ENCODE measurements around the gene RCL1.

RCL1 gene

DNA sequence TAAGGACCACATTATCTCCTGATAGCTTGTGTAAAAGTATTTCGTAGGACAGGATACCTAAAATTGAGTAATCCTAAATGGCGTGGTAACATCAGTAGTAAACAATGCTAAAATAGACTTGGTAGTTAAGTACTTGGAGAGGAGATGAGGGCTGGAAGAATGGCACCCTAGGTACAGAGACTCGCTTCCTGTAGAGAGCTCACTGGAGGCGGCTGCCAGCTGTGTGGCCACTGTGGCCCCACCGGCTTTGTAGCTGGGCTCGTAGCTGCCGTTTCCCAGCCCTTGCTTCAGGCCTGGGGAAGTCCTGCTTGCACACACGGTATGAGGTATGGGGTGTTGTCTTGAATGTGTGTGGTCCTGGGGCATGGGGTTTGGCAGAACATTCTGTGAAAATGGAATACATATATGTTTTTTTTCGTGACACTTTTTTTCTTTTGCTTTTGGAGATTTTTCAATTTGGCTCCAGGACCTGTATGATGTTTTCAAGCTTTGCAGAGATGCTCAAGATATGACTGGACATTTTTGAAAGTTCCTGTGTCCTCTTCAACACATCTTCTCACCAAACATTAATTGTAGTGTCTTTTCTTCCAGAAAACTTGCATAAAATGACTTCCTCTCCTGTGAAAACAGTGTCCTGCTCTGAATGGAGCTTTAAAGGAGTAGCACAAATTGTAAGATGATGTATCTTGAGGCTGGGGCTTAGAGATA is 58.0 kb downstream of the RCL1 start:
- TF ChIP-seq ZFP3 (CRISPR knock-in tag; IDR thresholded peaks at IDR 0.05) (no peak), ZC3H10 (CRISPR knock-in tag; IDR thresholded peaks at IDR 0.05) (no peak), BACH2 (CRISPR knock-in tag; IDR thresholded peaks at IDR 0.05; ENCODE audit: borderline replicate concordance) (no peak), TCF4 (CRISPR knock-in tag; IDR thresholded peaks at IDR 0.05; ENCODE audit: borderline replicate concordance) (no peak)
- TF ChIP-seq, protein P1, sequence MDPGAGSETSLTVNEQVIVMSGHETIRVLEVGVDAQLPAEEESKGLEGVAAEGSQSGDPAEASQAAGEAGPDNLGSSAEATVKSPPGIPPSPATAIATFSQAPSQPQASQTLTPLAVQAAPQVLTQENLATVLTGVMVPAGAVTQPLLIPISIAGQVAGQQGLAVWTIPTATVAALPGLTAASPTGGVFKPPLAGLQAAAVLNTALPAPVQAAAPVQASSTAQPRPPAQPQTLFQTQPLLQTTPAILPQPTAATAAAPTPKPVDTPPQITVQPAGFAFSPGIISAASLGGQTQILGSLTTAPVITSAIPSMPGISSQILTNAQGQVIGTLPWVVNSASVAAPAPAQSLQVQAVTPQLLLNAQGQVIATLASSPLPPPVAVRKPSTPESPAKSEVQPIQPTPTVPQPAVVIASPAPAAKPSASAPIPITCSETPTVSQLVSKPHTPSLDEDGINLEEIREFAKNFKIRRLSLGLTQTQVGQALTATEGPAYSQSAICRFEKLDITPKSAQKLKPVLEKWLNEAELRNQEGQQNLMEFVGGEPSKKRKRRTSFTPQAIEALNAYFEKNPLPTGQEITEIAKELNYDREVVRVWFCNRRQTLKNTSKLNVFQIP (CRISPR knock-in tag; IDR thresholded peaks at IDR 0.05; ENCODE audit: borderline replicate concordance, low read depth): no peak
- ATAC-seq: no peak

DNA sequence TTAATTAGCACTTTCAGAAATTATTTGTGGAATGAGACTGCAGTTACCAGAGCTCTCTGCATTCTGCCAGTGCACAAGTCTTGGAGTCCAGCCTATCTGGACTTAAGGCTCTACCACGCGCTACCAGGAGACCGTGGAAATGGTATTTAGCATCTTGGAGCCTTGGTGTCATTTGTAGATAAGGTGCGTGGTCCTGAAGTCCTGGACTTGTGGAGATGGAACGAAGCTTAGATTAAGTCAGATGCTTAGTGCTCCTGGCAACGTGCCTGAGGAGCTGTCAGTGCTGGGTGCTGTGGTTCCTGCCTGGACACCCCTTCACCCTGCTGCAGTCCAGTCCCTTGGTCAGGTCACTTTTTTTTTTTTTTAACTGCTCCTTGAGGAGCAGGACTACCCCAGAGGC is 59.7 kb downstream of the RCL1 start:
- TF ChIP-seq PPARA (CRISPR knock-in tag; IDR thresholded peaks at IDR 0.05; ENCODE audit: borderline replicate concordance): no peak
- TF ChIP-seq, protein P2, sequence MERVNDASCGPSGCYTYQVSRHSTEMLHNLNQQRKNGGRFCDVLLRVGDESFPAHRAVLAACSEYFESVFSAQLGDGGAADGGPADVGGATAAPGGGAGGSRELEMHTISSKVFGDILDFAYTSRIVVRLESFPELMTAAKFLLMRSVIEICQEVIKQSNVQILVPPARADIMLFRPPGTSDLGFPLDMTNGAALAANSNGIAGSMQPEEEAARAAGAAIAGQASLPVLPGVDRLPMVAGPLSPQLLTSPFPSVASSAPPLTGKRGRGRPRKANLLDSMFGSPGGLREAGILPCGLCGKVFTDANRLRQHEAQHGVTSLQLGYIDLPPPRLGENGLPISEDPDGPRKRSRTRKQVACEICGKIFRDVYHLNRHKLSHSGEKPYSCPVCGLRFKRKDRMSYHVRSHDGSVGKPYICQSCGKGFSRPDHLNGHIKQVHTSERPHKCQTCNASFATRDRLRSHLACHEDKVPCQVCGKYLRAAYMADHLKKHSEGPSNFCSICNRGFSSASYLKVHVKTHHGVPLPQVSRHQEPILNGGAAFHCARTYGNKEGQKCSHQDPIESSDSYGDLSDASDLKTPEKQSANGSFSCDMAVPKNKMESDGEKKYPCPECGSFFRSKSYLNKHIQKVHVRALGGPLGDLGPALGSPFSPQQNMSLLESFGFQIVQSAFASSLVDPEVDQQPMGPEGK (CRISPR knock-in tag; IDR thresholded peaks at IDR 0.05; ENCODE audit: borderline replicate concordance): no peak
- TF ChIP-seq SNAI2 (CRISPR knock-in tag; IDR thresholded peaks at IDR 0.05): no peak
- TF ChIP-seq ZC3H10 (CRISPR knock-in tag; IDR thresholded peaks at IDR 0.05): no peak
- TF ChIP-seq ZFP3 (CRISPR knock-in tag; IDR thresholded peaks at IDR 0.05): no peak
- no peak for TF ChIP-seq OSR1 (CRISPR knock-in tag; IDR thresholded peaks at IDR 0.05)
- no peak for TF ChIP-seq GLIS3 (CRISPR knock-in tag; IDR thresholded peaks at IDR 0.05)
- TF ChIP-seq ZNF70 (CRISPR knock-in tag; IDR thresholded peaks at IDR 0.05): no peak
- no peak for TF ChIP-seq ZFP30 (CRISPR knock-in tag; IDR thresholded peaks at IDR 0.05)
- no peak for TF ChIP-seq ZNF565 (CRISPR knock-in tag; conservative IDR thresholded peaks at IDR 0.05; ENCODE audit: low read depth)
- no peak for ATAC-seq

DNA sequence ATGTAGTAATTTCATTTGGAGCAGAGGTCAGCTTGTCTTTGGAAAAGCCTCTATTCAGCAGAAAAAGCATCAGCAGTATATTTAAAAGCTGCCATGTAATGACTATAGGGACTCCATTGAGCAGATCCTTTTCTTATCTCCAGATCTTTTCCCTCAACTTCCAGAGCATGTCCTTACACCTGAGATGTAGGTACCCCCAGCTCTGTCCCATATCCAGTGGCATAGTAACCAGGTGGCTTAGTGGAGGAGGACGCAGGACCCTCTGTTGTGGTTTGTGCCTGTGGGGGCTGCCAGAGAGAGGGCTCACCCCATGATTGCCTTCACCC is 61.5 kb downstream of the RCL1 start:
- no peak for TF ChIP-seq ESRRG (CRISPR knock-in tag; IDR thresholded peaks at IDR 0.05)
- no peak for TF ChIP-seq ARNTL (CRISPR knock-in tag; IDR thresholded peaks at IDR 0.05; ENCODE audit: borderline replicate concordance, low read depth)
- TF ChIP-seq TOX (CRISPR knock-in tag; IDR thresholded peaks at IDR 0.05; ENCODE audit: borderline replicate concordance): no peak
- no peak for TF ChIP-seq OSR1 (CRISPR knock-in tag; IDR thresholded peaks at IDR 0.05)
- TF ChIP-seq RARB (CRISPR knock-in tag; IDR thresholded peaks at IDR 0.05): no peak
- no peak for TF ChIP-seq ZFP30 (CRISPR knock-in tag; IDR thresholded peaks at IDR 0.05)
- TF ChIP-seq ZNF565 (CRISPR knock-in tag; conservative IDR thresholded peaks at IDR 0.05; ENCODE audit: low read depth): no peak
- TF ChIP-seq PPARA (CRISPR knock-in tag; IDR thresholded peaks at IDR 0.05; ENCODE audit: borderline replicate concordance): no peak
- no peak for TF ChIP-seq SNAI2 (CRISPR knock-in tag; IDR thresholded peaks at IDR 0.05)
- TF ChIP-seq, protein P3, sequence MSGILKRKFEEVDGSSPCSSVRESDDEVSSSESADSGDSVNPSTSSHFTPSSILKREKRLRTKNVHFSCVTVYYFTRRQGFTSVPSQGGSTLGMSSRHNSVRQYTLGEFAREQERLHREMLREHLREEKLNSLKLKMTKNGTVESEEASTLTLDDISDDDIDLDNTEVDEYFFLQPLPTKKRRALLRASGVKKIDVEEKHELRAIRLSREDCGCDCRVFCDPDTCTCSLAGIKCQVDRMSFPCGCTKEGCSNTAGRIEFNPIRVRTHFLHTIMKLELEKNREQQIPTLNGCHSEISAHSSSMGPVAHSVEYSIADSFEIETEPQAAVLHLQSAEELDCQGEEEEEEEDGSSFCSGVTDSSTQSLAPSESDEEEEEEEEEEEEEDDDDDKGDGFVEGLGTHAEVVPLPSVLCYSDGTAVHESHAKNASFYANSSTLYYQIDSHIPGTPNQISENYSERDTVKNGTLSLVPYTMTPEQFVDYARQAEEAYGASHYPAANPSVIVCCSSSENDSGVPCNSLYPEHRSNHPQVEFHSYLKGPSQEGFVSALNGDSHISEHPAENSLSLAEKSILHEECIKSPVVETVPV (CRISPR knock-in tag; IDR thresholded peaks at IDR 0.05): no peak
- no peak for TF ChIP-seq ZNF70 (CRISPR knock-in tag; IDR thresholded peaks at IDR 0.05)
- TF ChIP-seq BACH2 (CRISPR knock-in tag; IDR thresholded peaks at IDR 0.05; ENCODE audit: borderline replicate concordance): no peak
- TF ChIP-seq, protein P2 (CRISPR knock-in tag; IDR thresholded peaks at IDR 0.05; ENCODE audit: borderline replicate concordance): no peak
- no peak for TF ChIP-seq TCF4 (CRISPR knock-in tag; IDR thresholded peaks at IDR 0.05; ENCODE audit: borderline replicate concordance)
- TF ChIP-seq, protein P1 (CRISPR knock-in tag; IDR thresholded peaks at IDR 0.05; ENCODE audit: borderline replicate concordance, low read depth): no peak
- no peak for ATAC-seq

DNA sequence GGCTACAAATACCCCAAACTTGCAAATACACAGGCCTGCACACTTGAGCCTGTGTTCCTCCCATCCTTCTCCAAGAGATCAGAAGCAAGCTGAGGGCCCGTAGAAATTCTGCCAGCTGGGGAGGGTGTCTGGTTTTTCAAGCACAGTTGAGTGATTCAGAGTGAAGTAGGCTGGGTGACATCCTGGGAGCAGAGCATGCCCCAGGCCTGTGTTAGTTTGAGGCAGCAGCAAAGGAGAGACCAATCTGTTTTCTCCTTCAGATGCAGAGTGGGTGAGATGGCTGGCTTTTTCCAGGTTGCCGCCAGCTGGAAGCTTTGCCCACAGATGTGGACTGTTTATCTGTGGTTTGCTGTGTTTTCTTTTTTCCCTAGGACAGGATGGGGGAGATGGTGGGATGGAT is 63.1 kb downstream of the RCL1 start:
- ATAC-seq: peak; percentile 77
- TF ChIP-seq ISL1 (CRISPR knock-in tag; IDR thresholded peaks at IDR 0.05) (no peak), TCF4 (CRISPR knock-in tag; IDR thresholded peaks at IDR 0.05; ENCODE audit: borderline replicate concordance) (peak; percentile 76; the same call in 1 of the 2 replicates), BACH2 (CRISPR knock-in tag; IDR thresholded peaks at IDR 0.05; ENCODE audit: borderline replicate concordance) (no peak), ZC3H10 (CRISPR knock-in tag; IDR thresholded peaks at IDR 0.05) (no peak)
